LNCaP clone FGC (cell line): ENCODE measurements around the gene KIR3DL3.
"Not testable (repeated sequence)": the region's sequence is repeated elsewhere in the genome, so short reads cannot be mapped to it uniquely, and the experiment has no call there.

Experiments used
- DNase-seq: peaks from one replicate; pipeline ENCODE4 v3.0.0-alpha.2; 2011; ENCODE audit warnings: low read depth
- H3K4me3 ChIP-seq: 2 replicates; pipeline ENCODE4 v1.5.1; 2011; ENCODE audit warnings: mild to moderate bottlenecking, low read depth, low read length, control low read depth
- TF ChIP-seq, protein P1 (sequence below): IDR thresholded peaks from 2 replicates; pipeline ENCODE4 v1.5.1; 2012; ENCODE audit warnings: mild to moderate bottlenecking; ENCODE audit not compliant: control insufficient read depth, insufficient read depth; ENCODE audit errors: extremely low read depth

Gene KIR3DL3

DNA sequence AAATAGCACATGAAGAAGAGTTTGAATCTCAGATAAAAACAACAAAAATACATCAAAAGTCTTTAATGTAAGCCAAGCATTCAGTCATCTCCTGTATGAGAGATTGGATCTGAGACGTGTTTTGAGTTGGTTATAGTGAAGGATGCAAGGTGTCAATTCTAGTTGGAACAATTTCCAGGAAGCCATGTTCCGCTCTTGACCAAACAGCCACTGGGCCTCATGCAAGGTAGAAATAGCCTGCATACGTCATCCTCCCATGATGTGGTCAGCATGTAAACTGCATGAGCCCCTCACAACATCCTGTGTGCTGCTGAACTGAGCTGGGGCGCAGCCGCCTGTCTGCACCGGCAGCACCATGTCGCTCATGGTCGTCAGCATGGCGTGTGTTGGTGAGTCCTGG is at the start of gene KIR3DL3:
TSS of gene KIR3DL3 (plus strand) at position 301 of the 400 bp plus-strand sequence. CDS start at position 356, 55 bp downstream.
- TF ChIP-seq, protein P1, sequence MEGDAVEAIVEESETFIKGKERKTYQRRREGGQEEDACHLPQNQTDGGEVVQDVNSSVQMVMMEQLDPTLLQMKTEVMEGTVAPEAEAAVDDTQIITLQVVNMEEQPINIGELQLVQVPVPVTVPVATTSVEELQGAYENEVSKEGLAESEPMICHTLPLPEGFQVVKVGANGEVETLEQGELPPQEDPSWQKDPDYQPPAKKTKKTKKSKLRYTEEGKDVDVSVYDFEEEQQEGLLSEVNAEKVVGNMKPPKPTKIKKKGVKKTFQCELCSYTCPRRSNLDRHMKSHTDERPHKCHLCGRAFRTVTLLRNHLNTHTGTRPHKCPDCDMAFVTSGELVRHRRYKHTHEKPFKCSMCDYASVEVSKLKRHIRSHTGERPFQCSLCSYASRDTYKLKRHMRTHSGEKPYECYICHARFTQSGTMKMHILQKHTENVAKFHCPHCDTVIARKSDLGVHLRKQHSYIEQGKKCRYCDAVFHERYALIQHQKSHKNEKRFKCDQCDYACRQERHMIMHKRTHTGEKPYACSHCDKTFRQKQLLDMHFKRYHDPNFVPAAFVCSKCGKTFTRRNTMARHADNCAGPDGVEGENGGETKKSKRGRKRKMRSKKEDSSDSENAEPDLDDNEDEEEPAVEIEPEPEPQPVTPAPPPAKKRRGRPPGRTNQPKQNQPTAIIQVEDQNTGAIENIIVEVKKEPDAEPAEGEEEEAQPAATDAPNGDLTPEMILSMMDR, result no peak
- no peak within 1 kb of the TSS for H3K4me3 ChIP-seq
- no peak for DNase-seq

GRCh38 chr19:54676210-54676834 is 47.9 kb upstream of the KIR3DL3 start:
- TF ChIP-seq, protein P1, result peak; percentile 82
- DNase-seq, result not testable (repeated sequence)

GRCh38 chr19:54677217-54677616 is 47.0 kb upstream of the KIR3DL3 start:
- no peak for DNase-seq
- no peak overlapping the region for H3K4me3 ChIP-seq
- TF ChIP-seq, protein P1, result no peak

More at GRCh38 chr19:54676210-54676834, 47.9 kb upstream of the KIR3DL3 start:
- H3K4me3 ChIP-seq, result not testable (repeated sequence)

GRCh38 chr19:54681596-54681995 is 42.6 kb upstream of the KIR3DL3 start:
- not testable (repeated sequence) for H3K4me3 ChIP-seq, DNase-seq

- H3K4me3 ChIP-seq, result no peak overlapping the region
- no peak for DNase-seq
- TF ChIP-seq, protein P1, result no peak
These were observed 41.9 kb upstream of the KIR3DL3 start for GRCh38 chr19:54682306-54682856.

GRCh38 chr19:54684527-54684926 is 39.7 kb upstream of the KIR3DL3 start:
- TF ChIP-seq, protein P1, result no peak
- DNase-seq, result peak; percentile 43
- H3K4me3 ChIP-seq, result no peak overlapping the region

DNA sequence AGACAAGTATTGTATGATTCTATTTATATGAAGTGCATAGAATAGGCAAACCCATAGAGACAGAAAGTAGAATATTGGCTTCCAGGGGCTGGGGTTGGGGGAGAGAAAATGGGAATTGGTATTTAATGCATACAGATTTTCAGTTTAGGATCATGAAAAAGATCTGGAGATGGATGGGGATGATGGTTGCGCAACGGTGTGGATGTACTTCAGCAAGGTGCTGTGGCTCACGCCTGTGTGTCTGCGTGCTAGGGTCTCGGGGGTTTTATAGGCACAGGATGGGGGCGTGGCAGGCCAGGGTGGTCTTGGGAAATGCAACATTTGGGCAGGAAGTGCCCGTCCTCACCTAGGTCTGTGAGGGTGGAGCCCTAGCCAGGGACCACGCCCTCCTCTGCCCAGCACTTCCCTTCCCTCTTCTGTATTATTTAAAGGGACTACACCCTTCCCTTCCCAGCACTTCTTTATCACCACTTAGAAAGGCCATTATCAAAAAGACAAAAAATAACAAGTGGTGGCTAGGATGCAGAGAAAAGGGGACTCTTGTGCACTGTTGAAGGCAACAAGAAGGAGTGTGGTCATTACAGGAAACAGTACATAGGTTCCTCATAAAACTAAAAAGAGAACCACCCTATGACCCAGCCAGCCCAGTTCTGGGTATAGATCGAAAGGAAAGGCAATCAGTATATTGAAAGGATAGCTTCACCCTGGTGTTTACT is 32.5 kb upstream of the KIR3DL3 start:
- TF ChIP-seq, protein P1, result no peak
- no peak overlapping the region for H3K4me3 ChIP-seq
- no peak for DNase-seq
